ENCODE measurements around the gene GRAMD1C.

GRAMD1C gene

DNA sequence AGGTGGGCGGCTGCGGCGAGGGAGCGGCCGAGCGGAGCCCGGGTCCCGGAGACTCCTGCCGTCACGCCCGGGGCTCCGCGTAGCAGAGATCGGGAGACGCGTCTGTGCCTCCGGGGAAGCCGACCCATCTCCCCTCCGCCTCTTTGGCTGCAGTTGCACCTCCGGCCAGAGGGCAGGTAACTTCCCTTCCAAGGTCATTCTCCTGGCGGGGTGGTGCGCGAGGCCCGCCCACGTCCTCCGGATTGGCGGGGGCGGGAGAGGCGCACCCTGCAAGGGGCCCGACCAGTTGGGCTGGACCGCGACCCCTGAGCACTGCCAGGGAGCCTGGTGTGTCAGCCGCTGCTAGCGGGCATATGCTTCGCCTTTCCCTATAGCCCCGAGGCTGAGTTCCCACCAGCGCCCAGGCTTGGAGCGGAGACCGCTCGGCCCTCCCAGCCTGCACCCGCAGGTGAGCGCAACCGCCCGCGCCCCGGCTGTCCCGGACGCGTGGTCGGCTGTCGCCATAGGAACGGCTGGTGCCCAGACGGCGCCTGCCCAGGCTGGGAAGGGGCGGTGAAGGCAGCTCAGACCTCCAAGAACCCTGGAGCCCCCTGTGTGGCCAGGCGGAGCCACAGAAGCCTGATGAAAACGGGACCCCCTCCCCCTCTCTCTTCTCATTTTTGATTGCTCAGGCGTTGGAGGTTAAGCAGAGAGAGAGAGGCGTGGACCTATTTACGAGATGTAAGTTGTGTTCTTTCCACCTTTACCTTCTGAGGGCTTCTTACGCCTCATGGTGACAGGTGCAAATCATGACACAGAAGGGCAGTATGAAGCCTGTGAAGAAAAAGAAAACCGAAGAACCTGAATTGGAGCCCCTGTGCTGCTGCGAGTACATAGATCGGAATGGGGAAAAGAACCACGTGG lies 109.7 kb downstream of the GRAMD1C start:
- TF ChIP-seq SPI1 (IDR thresholded peaks at IDR 0.05; ENCODE audit: low read depth, low read length) (no peak), POLR2AphosphoS5 (IDR thresholded peaks at IDR 0.05; ENCODE audit: low read depth, low read length) (no peak), TAF1 (IDR thresholded peaks at IDR 0.05; ENCODE audit: low read depth, low read length) (no peak), POLR2A (IDR thresholded peaks at IDR 0.05; ENCODE audit: low read depth, low read length) (no peak), PAX5 (IDR thresholded peaks at IDR 0.05; ENCODE audit: insufficient read depth, low read length, severe bottlenecking) (no peak), POU2F2 (IDR thresholded peaks at IDR 0.05; ENCODE audit: low read depth, low read length) (no peak)
- DNase-seq (ENCODE audit: insufficient read length, low spot score) (peak; percentile 62), FAIRE-seq (peak; percentile 60)

DNA sequence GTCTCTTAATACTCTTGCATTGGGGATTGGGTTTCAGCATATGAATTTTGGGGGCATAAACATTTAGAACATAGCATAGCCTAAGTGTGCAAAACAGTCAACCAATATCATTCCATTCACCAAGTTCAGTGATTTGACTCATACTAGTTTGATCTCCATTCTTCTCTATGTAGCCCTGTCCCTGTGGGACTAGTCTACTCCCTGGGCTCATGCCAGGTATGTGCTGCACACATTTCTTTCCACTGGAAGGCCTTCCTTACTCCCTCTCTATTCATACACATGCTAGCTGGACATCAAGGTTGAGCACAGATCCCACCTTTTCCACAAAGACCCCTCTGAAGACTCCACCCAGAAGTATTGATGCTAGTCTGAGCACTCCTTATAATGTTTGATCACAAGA lies 114.3 kb downstream of the GRAMD1C start:
- no peak for TF ChIP-seq POLR2AphosphoS5 (IDR thresholded peaks at IDR 0.05; ENCODE audit: low read depth, low read length)
- no peak for TF ChIP-seq POU2F2 (IDR thresholded peaks at IDR 0.05; ENCODE audit: low read depth, low read length)
- no peak for TF ChIP-seq SPI1 (IDR thresholded peaks at IDR 0.05; ENCODE audit: low read depth, low read length)
- TF ChIP-seq TAF1 (IDR thresholded peaks at IDR 0.05; ENCODE audit: low read depth, low read length) = no peak
- TF ChIP-seq PAX5 (IDR thresholded peaks at IDR 0.05; ENCODE audit: insufficient read depth, low read length, severe bottlenecking) = no peak
- TF ChIP-seq POLR2A (IDR thresholded peaks at IDR 0.05; ENCODE audit: low read depth, low read length) = no peak

DNA sequence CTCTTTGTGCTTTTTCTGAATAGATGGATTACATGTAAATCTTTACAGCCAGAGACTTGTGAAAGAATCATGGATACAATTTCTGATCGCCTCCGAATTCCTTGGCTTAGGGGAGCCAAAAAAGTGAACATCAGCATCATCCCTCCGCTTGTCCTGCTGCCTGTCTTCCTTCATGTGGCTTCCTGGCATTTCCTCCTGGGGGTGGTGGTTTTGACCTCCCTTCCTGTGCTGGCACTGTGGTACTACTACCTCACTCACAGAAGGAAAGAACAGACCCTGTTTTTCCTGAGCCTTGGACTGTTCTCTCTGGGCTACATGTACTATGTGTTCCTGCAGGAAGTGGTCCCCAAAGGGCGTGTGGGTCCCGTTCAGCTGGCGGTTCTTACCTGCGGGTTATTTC lies 115.1 kb downstream of the GRAMD1C start:
- no peak for TF ChIP-seq POLR2A (IDR thresholded peaks at IDR 0.05; ENCODE audit: low read depth, low read length)
- TF ChIP-seq TAF1 (IDR thresholded peaks at IDR 0.05; ENCODE audit: low read depth, low read length) = no peak
- TF ChIP-seq PAX5 (IDR thresholded peaks at IDR 0.05; ENCODE audit: insufficient read depth, low read length, severe bottlenecking) = no peak
- TF ChIP-seq POU2F2 (IDR thresholded peaks at IDR 0.05; ENCODE audit: low read depth, low read length) = no peak
- no peak for TF ChIP-seq POLR2AphosphoS5 (IDR thresholded peaks at IDR 0.05; ENCODE audit: low read depth, low read length)
- no peak for TF ChIP-seq SPI1 (IDR thresholded peaks at IDR 0.05; ENCODE audit: low read depth, low read length)
- no peak for FAIRE-seq
- DNase-seq (ENCODE audit: insufficient read length, low spot score) = no peak

More for the DNA sequence above, 114.3 kb downstream of the GRAMD1C start:
- DNase-seq (ENCODE audit: insufficient read length, low spot score) (no peak), FAIRE-seq (no peak)

DNA sequence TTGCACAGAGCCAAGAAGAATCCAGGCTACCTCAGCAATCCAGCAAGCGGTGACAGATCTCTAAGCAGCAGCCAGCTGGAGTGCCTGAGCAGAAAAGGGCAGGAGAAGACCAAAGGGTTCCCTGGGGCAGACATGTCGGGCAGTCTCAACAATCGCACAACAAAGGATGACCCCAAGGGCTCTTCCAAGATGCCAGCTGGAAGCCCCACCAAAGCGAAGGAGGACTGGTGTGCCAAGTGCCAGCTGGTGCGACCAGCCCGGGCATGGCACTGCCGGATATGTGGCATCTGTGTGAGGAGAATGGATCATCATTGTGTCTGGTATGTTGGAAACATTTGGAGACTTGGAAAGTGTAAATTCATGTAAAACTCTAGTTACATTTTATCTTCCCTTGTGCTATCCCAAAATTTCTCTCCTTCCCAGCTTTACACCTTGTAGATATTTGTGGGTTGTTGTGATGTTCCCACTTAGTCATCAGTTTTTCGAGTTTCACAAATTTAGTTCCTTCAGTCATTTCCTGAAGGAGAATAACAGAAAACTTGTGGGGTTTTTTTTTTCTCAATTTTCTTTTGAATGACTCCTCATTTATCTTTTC lies 115.6 kb downstream of the GRAMD1C start:
- TF ChIP-seq POU2F2 (IDR thresholded peaks at IDR 0.05; ENCODE audit: low read depth, low read length) (no peak), POLR2AphosphoS5 (IDR thresholded peaks at IDR 0.05; ENCODE audit: low read depth, low read length) (no peak), PAX5 (IDR thresholded peaks at IDR 0.05; ENCODE audit: insufficient read depth, low read length, severe bottlenecking) (no peak), SPI1 (IDR thresholded peaks at IDR 0.05; ENCODE audit: low read depth, low read length) (no peak), POLR2A (IDR thresholded peaks at IDR 0.05; ENCODE audit: low read depth, low read length) (no peak), TAF1 (IDR thresholded peaks at IDR 0.05; ENCODE audit: low read depth, low read length) (no peak)
- no peak for DNase-seq (ENCODE audit: insufficient read length, low spot score)
- no peak for FAIRE-seq

GRCh38 chr3:113963879-113964278 lies 125.3 kb downstream of the GRAMD1C start:
- TF ChIP-seq POLR2AphosphoS5 (IDR thresholded peaks at IDR 0.05; ENCODE audit: low read depth, low read length) (no peak), TAF1 (IDR thresholded peaks at IDR 0.05; ENCODE audit: low read depth, low read length) (no peak), POLR2A (IDR thresholded peaks at IDR 0.05; ENCODE audit: low read depth, low read length) (no peak), PAX5 (IDR thresholded peaks at IDR 0.05; ENCODE audit: insufficient read depth, low read length, severe bottlenecking) (no peak), SPI1 (IDR thresholded peaks at IDR 0.05; ENCODE audit: low read depth, low read length) (no peak), POU2F2 (IDR thresholded peaks at IDR 0.05; ENCODE audit: low read depth, low read length) (no peak)
- FAIRE-seq (no peak), DNase-seq (ENCODE audit: insufficient read length, low spot score) (no peak)

- TF ChIP-seq PAX5 (IDR thresholded peaks at IDR 0.05; ENCODE audit: insufficient read depth, low read length, severe bottlenecking) (no peak), TAF1 (IDR thresholded peaks at IDR 0.05; ENCODE audit: low read depth, low read length) (no peak), SPI1 (IDR thresholded peaks at IDR 0.05; ENCODE audit: low read depth, low read length) (no peak), POU2F2 (IDR thresholded peaks at IDR 0.05; ENCODE audit: low read depth, low read length) (no peak), POLR2AphosphoS5 (IDR thresholded peaks at IDR 0.05; ENCODE audit: low read depth, low read length) (no peak), POLR2A (IDR thresholded peaks at IDR 0.05; ENCODE audit: low read depth, low read length) (no peak)
- FAIRE-seq = no peak
- no peak for DNase-seq (ENCODE audit: insufficient read length, low spot score)
These were observed 127.6 kb downstream of the GRAMD1C start for GRCh38 chr3:113966172-113966571.

- DNase-seq (ENCODE audit: insufficient read length, low spot score) (no peak), FAIRE-seq (no peak)
- TF ChIP-seq SPI1 (IDR thresholded peaks at IDR 0.05; ENCODE audit: low read depth, low read length) (no peak), POLR2A (IDR thresholded peaks at IDR 0.05; ENCODE audit: low read depth, low read length) (no peak), TAF1 (IDR thresholded peaks at IDR 0.05; ENCODE audit: low read depth, low read length) (no peak), POLR2AphosphoS5 (IDR thresholded peaks at IDR 0.05; ENCODE audit: low read depth, low read length) (no peak), POU2F2 (IDR thresholded peaks at IDR 0.05; ENCODE audit: low read depth, low read length) (no peak), PAX5 (IDR thresholded peaks at IDR 0.05; ENCODE audit: insufficient read depth, low read length, severe bottlenecking) (no peak)
These were observed 130.4 kb downstream of the GRAMD1C start for GRCh38 chr3:113968986-113969385.

GRCh38 chr3:113977822-113978221 lies 139.2 kb downstream of the GRAMD1C start:
- TF ChIP-seq POLR2A (IDR thresholded peaks at IDR 0.05; ENCODE audit: low read depth, low read length) = no peak
- TF ChIP-seq SPI1 (IDR thresholded peaks at IDR 0.05; ENCODE audit: low read depth, low read length) = peak; percentile 50
- TF ChIP-seq POU2F2 (IDR thresholded peaks at IDR 0.05; ENCODE audit: low read depth, low read length) = no peak
- no peak for TF ChIP-seq TAF1 (IDR thresholded peaks at IDR 0.05; ENCODE audit: low read depth, low read length)
- no peak for TF ChIP-seq POLR2AphosphoS5 (IDR thresholded peaks at IDR 0.05; ENCODE audit: low read depth, low read length)
- no peak for FAIRE-seq

DNA sequence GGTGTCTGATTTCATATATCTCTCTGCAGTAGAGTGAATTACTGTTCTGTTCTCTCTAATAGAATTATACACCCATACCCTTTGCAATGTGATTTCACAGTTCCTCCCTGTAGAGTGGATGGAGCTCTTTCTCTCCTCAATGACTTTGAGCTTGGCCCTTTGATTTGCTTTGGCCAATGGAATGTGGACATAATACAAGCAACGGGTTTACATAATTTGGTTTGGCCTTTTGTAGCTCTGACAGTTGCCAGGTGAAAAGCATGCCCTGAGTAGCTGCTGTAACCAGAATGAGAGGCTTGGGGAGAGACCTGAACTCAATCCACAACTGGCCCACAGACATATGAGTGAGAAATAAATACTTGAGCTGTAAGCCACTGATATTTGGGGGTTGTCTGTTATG lies 141.3 kb downstream of the GRAMD1C start:
- no peak for FAIRE-seq
- TF ChIP-seq PAX5 (IDR thresholded peaks at IDR 0.05; ENCODE audit: insufficient read depth, low read length, severe bottlenecking) = no peak
- TF ChIP-seq POU2F2 (IDR thresholded peaks at IDR 0.05; ENCODE audit: low read depth, low read length) = no peak
- TF ChIP-seq POLR2AphosphoS5 (IDR thresholded peaks at IDR 0.05; ENCODE audit: low read depth, low read length) = no peak
- no peak for TF ChIP-seq SPI1 (IDR thresholded peaks at IDR 0.05; ENCODE audit: low read depth, low read length)
- no peak for TF ChIP-seq TAF1 (IDR thresholded peaks at IDR 0.05; ENCODE audit: low read depth, low read length)
- no peak for TF ChIP-seq POLR2A (IDR thresholded peaks at IDR 0.05; ENCODE audit: low read depth, low read length)
- no peak for DNase-seq (ENCODE audit: insufficient read length, low spot score)

More at GRCh38 chr3:113977822-113978221, 139.2 kb downstream of the GRAMD1C start:
- no peak for DNase-seq (ENCODE audit: insufficient read length, low spot score)

Measured in GM12891 (cell line).